H1 (cell line): ENCODE results near the gene ARL10. TPM values are rescaled to one million over a fixed set of nuclear protein-coding genes. Genes with fewer than 3 reads are reported as not detected.

Source experiments
- CTCF ChIA-PET: fragments of 300-600 bp; sonication (Branson Sonifier 250); formaldehyde crosslinking; loops from one replicate; lab custom pipeline; 2021; ENCODE audit not compliant: partially characterized antibody; lab: Charles Lee
- POLR2A ChIA-PET: fragments of 300-600 bp; sonication (Branson Sonifier 250); formaldehyde crosslinking; loops from one replicate; lab custom pipeline; 2021; ENCODE audit warnings: inconsistent platforms; ENCODE audit not compliant: partially characterized antibody; lab: Charles Lee
- DNase-seq, 2 experiments: peaks; one replicate each; pipeline versions ENCODE4 v3.0.0 to v3.0.0-alpha.2; 2010 to 2022; ENCODE audit warnings: low spot score in 2 of 2, low read depth in 1 of 2, mixed read lengths in 1 of 2
- FAIRE-seq: peaks from 2 replicates; lab custom pipeline; 2011; peaks lifted over from hg19 to GRCh38; lab: Jason Lieb, UNC
- H2AFZ ChIP-seq: 2 replicates; pipeline ENCODE4 v1.8.1; 2012; ENCODE audit warnings: low read length, inconsistent platforms
- H2AK5ac ChIP-seq: 2 replicates; pipeline ENCODE4 v1.6.1; 2013; ENCODE audit warnings: low read depth, low read length
- H2BK120ac ChIP-seq: replicated peaks from 2 replicates; pipeline ENCODE3; 2013; ENCODE audit warnings: low read depth, low read length, inconsistent platforms
- H2BK12ac ChIP-seq: 2 replicates; pipeline ENCODE4 v1.6.1; 2013; ENCODE audit warnings: low read depth, low read length
- H2BK15ac ChIP-seq: 2 replicates; pipeline ENCODE4 v1.6.1; 2013; ENCODE audit warnings: low read length
- H2BK20ac ChIP-seq: 2 replicates; pipeline ENCODE4 v1.6.1; 2013; ENCODE audit warnings: low read length
- H2BK5ac ChIP-seq: 2 replicates; pipeline ENCODE4 v1.6.1; 2013; ENCODE audit warnings: low read depth, low read length
- H3K14ac ChIP-seq: 2 replicates; pipeline ENCODE4 v1.6.1; 2013; ENCODE audit warnings: inconsistent platforms; ENCODE audit not compliant: insufficient read length
- H3K18ac ChIP-seq: 2 replicates; pipeline ENCODE4 v1.6.1; 2013; ENCODE audit warnings: low read length; ENCODE audit errors: extremely low read depth
- H3K23ac ChIP-seq: 2 replicates; pipeline ENCODE4 v1.6.1; 2013; ENCODE audit warnings: inconsistent platforms; ENCODE audit not compliant: insufficient read length
- H3K23me2 ChIP-seq: 2 replicates; pipeline ENCODE4 v1.6.1; 2013; ENCODE audit warnings: low read depth, low read length
- H3K27ac ChIP-seq: 2 replicates; pipeline ENCODE4 v1.6.1; 2011; ENCODE audit warnings: low read depth, low read length, inconsistent platforms
- H3K27me3 ChIP-seq, 4 experiments: replicated peaks in 1 of 4; 1 replicate in 1 of 4; 2 replicates in 3 of 4; pipeline versions ENCODE4 v1.6.1 to v1.8.1; 2011 to 2013; ENCODE audit warnings: low read length in 3 of 4, mild to moderate bottlenecking in 3 of 4, inconsistent platforms in 2 of 4, mixed read lengths in 2 of 4, moderate library complexity in 1 of 4; ENCODE audit not compliant: control insufficient read depth in 3 of 4, insufficient read depth in 3 of 4; ENCODE audit errors: extremely low read depth in 1 of 4
- H3K36me3 ChIP-seq, 4 experiments: 2 replicates each; pipeline versions ENCODE4 v1.6.1 to v1.8.1; 2011 to 2013; ENCODE audit warnings: mild to moderate bottlenecking in 4 of 4, low read length in 3 of 4, moderate library complexity in 2 of 4, control low read depth in 1 of 4, inconsistent platforms in 1 of 4; ENCODE audit not compliant: insufficient read depth in 4 of 4, control insufficient read depth in 2 of 4
- H3K4ac ChIP-seq: replicated peaks from 2 replicates; pipeline ENCODE3; 2013; ENCODE audit warnings: low read length, low read depth, mixed read lengths, inconsistent platforms; ENCODE audit not compliant: insufficient read length
- H3K4me1 ChIP-seq, 4 experiments: replicated peaks in 1 of 4; 1 replicate in 1 of 4; 2 replicates in 3 of 4; pipeline versions ENCODE4 v1.6.1 to v1.8.1; 2011 to 2013; ENCODE audit warnings: low read length in 3 of 4, inconsistent platforms in 2 of 4, mixed read lengths in 1 of 4; ENCODE audit not compliant: insufficient read depth in 4 of 4, control insufficient read depth in 3 of 4
- H3K4me2 ChIP-seq, 2 experiments: 2 replicates each; pipeline versions ENCODE4 v1.6.1 to v1.8.1; 2011 to 2013; ENCODE audit warnings: low read depth in 2 of 2, low read length in 2 of 2, control low read depth in 1 of 2, inconsistent platforms in 1 of 2, mild to moderate bottlenecking in 1 of 2; ENCODE audit not compliant: insufficient read depth in 1 of 2
- H3K4me3 ChIP-seq, 4 experiments: fragments of 200-600, 300-600 bp in 1 of 4; sonication (generic), shearing (Covaris generic), sonication (Bioruptor Twin) in 1 of 4; 2 replicates each; pipeline versions ENCODE4 v1.5.1 to v1.8.1; 2011 to 2016; ENCODE audit warnings: low read length in 4 of 4, low read depth in 3 of 4, control low read depth in 2 of 4, inconsistent platforms in 2 of 4, mild to moderate bottlenecking in 2 of 4, mixed read lengths in 1 of 4, moderate library complexity in 1 of 4; ENCODE audit not compliant: insufficient read depth in 2 of 4; ENCODE audit errors: extremely low read depth in 1 of 4
- H3K56ac ChIP-seq: replicated peaks from 2 replicates; pipeline ENCODE3; 2013; ENCODE audit warnings: low read depth, mild to moderate bottlenecking, mixed read lengths, low read length, inconsistent platforms; ENCODE audit not compliant: insufficient read length
- H3K79me1 ChIP-seq: 2 replicates; pipeline ENCODE4 v1.6.1; 2013; ENCODE audit warnings: low read depth, low read length, control low read depth
- H3K79me2 ChIP-seq, 2 experiments: 2 replicates each; pipeline versions ENCODE4 v1.6.1 to v1.8.1; 2012 to 2013; ENCODE audit warnings: low read length in 2 of 2, mild to moderate bottlenecking in 2 of 2, inconsistent platforms in 1 of 2; ENCODE audit not compliant: insufficient read depth in 2 of 2, control insufficient read depth in 1 of 2
- H3K9ac ChIP-seq, 4 experiments: replicated peaks in 1 of 4; 1 replicate in 1 of 4; 2 replicates in 3 of 4; pipeline versions ENCODE4 v1.6.1 to v1.8.1; 2011 to 2013; ENCODE audit warnings: low read depth in 3 of 4, low read length in 3 of 4, control low read depth in 2 of 4, mild to moderate bottlenecking in 2 of 4, moderate library complexity in 2 of 4, inconsistent platforms in 1 of 4; ENCODE audit errors: extremely low read depth in 1 of 4
- H3K9me3 ChIP-seq, 2 experiments: 2 replicates each; pipeline versions ENCODE4 v1.6.1 to v1.8.1; 2012 to 2013; ENCODE audit warnings: mild to moderate bottlenecking in 2 of 2, moderate library complexity in 2 of 2, control low read depth in 1 of 2, inconsistent platforms in 1 of 2, low read depth in 1 of 2, low read length in 1 of 2, mixed read lengths in 1 of 2; ENCODE audit not compliant: insufficient read depth in 2 of 2
- H4K20me1 ChIP-seq, 2 experiments: replicated peaks in 1 of 2; 2 replicates each; pipeline versions ENCODE3 to v1.8.1; 2011 to 2013; ENCODE audit warnings: inconsistent platforms in 2 of 2, low read length in 2 of 2, mild to moderate bottlenecking in 1 of 2; ENCODE audit not compliant: insufficient read depth in 2 of 2, control insufficient read depth in 1 of 2
- H4K5ac ChIP-seq: 2 replicates; pipeline ENCODE4 v1.6.1; 2013; ENCODE audit warnings: low read length, low read depth, mixed read lengths, inconsistent platforms; ENCODE audit not compliant: insufficient read length
- H4K8ac ChIP-seq: 2 replicates; pipeline ENCODE4 v1.8.0; 2013; ENCODE audit warnings: mild to moderate bottlenecking, moderate library complexity, low read length, inconsistent platforms; ENCODE audit not compliant: insufficient read depth; ENCODE audit errors: extremely low read depth
- H4K91ac ChIP-seq: replicated peaks from 2 replicates; pipeline ENCODE3; 2013; ENCODE audit warnings: low read length, mixed read lengths, inconsistent platforms; ENCODE audit not compliant: insufficient read length
- RAD21 ChIP-seq, 2 experiments: IDR thresholded peaks in 1 of 2; conservative IDR thresholded peaks in 1 of 2; 2 replicates each; pipeline ENCODE4 v1.6.1; 2011; ENCODE audit warnings: low read depth in 2 of 2, low read length in 2 of 2, improper control_type of control experiment in 1 of 2, inconsistent platforms in 1 of 2, mild to moderate bottlenecking in 1 of 2, moderate library complexity in 1 of 2
- SIRT6 ChIP-seq: IDR thresholded peaks from one replicate; pipeline ENCODE4 v1.7.1; 2012; ENCODE audit warnings: low read length, inconsistent platforms
- TAF1 ChIP-seq: IDR thresholded peaks from 2 replicates; pipeline ENCODE4 v1.6.1; 2011; ENCODE audit warnings: mild to moderate bottlenecking, low read depth, low read length
- WGBS, 2 experiments: shearing (Covaris generic) in 1 of 2; methylation state at CpG; one replicate each; pipeline versions ENCODE4 v1.1.6 to v1.1.7; 2013 to 2015; ENCODE audit warnings: low lambda C conversion rate in 2 of 2, mixed read lengths in 2 of 2, inconsistent platforms in 1 of 2, low coverage in 1 of 2, missing lambda C conversion rate in 1 of 2; ENCODE audit not compliant: insufficient replicate concordance in 2 of 2, insufficient coverage in 1 of 2, insufficient read length in 1 of 2; ENCODE audit errors: extremely low coverage in 1 of 2, missing lambda C conversion rate in 1 of 2; 5-methylcytosine and 5-hydroxymethylcytosine counted together
- polyA plus RNA-seq, 7 experiments: library from polyadenylated mRNA; depleted of rRNA in 3 of 7; stranded (reverse) in 5 of 7; unstranded in 2 of 7; fragments of >200 nt in 5 of 7; fragments of 200-250 nt in 2 of 7; gene quantifications; 1 replicate in 5 of 7; 2 replicates in 1 of 7; 4 replicates in 1 of 7; pipeline versions ENCODE4 v1.2.1 to v1.2.3, GENCODE V29; 2011 to 2013; ENCODE audit warnings: missing spikeins in 2 of 7, mixed read lengths in 2 of 7
- total RNA-seq: library from RNA; stranded (reverse); fragmentation: NEBNext Ultra II Directional; extraction: Animal tissue kit (Norgen Biotek cat#: 25700); gene quantifications from 2 replicates; pipeline ENCODE4 v1.2.1, GENCODE V29; 2021

Gene ARL10
- total and polyA plus RNA-seq, 2 of the 8 experiments (the other 6 are each of a cell fraction or from before 2014, with no cell fraction given) = 3.1 to 7.4 TPM

GRCh38 chr5:176387384-176387925 is 22.2 kb downstream of the ARL10 start:
- Histone ChIP-seq H3K23ac (no peak overlapping the region), H3K4me3 (peak overlapping the region; percentile 92 to 96 (median 95)), H2BK20ac (no peak overlapping the region), H3K36me3 (peaks cover 20 to 39% (median 24%) of the 10 kb centered on the region in 4 experiments), H3K79me1 (peaks cover 7% of the 10 kb centered on the region; the same call in 1 of the 2 replicates), H3K27ac (no peak overlapping the region), H2AFZ (no peak overlapping the region), H2BK12ac (no peak overlapping the region), H3K27me3 (no peaks in the 10 kb centered on the region), H3K23me2 (peaks cover 9% of the 10 kb centered on the region; the same call in 1 of the 2 replicates), H3K4me1 (peaks cover 0 to 5% (median 1%) of the 10 kb centered on the region in 4 experiments; a peak in 2 of 7 replicates), H4K8ac (no peak overlapping the region), H3K56ac (no peak overlapping the region), H3K79me2 (peaks cover 0 to 29% of the 10 kb centered on the region in 2 experiments), H4K91ac (no peak overlapping the region), H3K9me3 (no peaks in the 10 kb centered on the region), H3K4me2 (peak overlapping the region; percentile 86 to 91), H2BK120ac (no peak overlapping the region), H2AK5ac (no peak overlapping the region; the same call in 1 of the 2 replicates), H2BK15ac (no peak overlapping the region), H3K18ac (no peak overlapping the region), H3K4ac (no peak overlapping the region), H3K9ac (peak overlapping the region; percentile 69 to 99 (median 95)), H4K20me1 (peaks cover 6 to 8% of the 10 kb centered on the region in 2 experiments), H4K5ac (no peak overlapping the region), H3K14ac (no peak overlapping the region), H2BK5ac (no peak overlapping the region)
- no peak for FAIRE-seq
- CTCF ChIA-PET = interaction anchor here (1.2 kb wide), 1 partner anchor 272 kb away, joined by 3 read pairs; no protein-coding TSS in a partner anchor
- 42% methylated on average over 8 of the region's 8 CpGs; no CpG with 5 or more reads in 1 of the 2 experiments for WGBS, 2 experiments
- DNase-seq = no peak
- POLR2A ChIA-PET = interaction anchor here (0.7 to 10.2 kb wide), 11 partner anchors 15 to 210 kb away, joined by 3 to 93 read pairs (median 9); partner anchors contain the start of genes ARL10, FAF2, KIAA1191 and RNF44
- no peak for TF ChIP-seq RAD21 (IDR thresholded peaks at IDR 0.05 in 1 of 2, conservative IDR thresholded peaks at IDR 0.05 in 1 of 2; ENCODE audit: low read depth in 2 of 2, low read length in 2 of 2)
- TF ChIP-seq SIRT6 = no peak
- TF ChIP-seq TAF1 = no peak
